Sigmoid colon (tissue), 7 donors: ENCODE measurements around the gene MRTFB. TPM values are rescaled to one million over a fixed set of nuclear protein-coding genes. Genes with fewer than 3 reads are reported as not detected.

Experiments used
- DNase-seq: peaks from one replicate; pipeline ENCODE4 v3.0.0-alpha.2; 2019
- H3K27ac ChIP-seq, 4 donors: fragments of 200-600 bp; sonication (generic); one replicate each; pipeline ENCODE4 v1.5.1; 2016 to 2019; ENCODE audit warnings: mild to moderate bottlenecking in 1 of 4
- H3K27me3 ChIP-seq, 3 donors: fragments of 200-600 bp; sonication (generic); one replicate each; pipeline ENCODE4 v1.5.1; 2019; ENCODE audit warnings: mild to moderate bottlenecking in 1 of 3
- H3K36me3 ChIP-seq, 4 donors: fragments of 200-600 bp; sonication (generic); one replicate each; pipeline ENCODE4 v1.5.1; 2016 to 2019
- H3K4me1 ChIP-seq, 4 donors: fragments of 200-600 bp; sonication (generic); one replicate each; pipeline ENCODE4 v1.5.1; 2017 to 2019
- H3K4me3 ChIP-seq, 4 donors: fragments of 200-600 bp; sonication (generic); one replicate each; pipeline ENCODE4 v1.5.1; 2017 to 2019; ENCODE audit warnings: mild to moderate bottlenecking in 2 of 4, moderate library complexity in 1 of 4
- H3K9me3 ChIP-seq, 4 donors: fragments of 200-600 bp in 3 of 4; sonication (generic) in 3 of 4; one replicate each; pipeline versions ENCODE4 v1.5.1 to v1.6.1; 2013 to 2019
- CTCF ChIP-seq, 4 experiments: fragments of 450-650 bp in 3 of 4; fragments of 200-600 bp in 1 of 4; IDR thresholded peaks; one replicate each; pipeline ENCODE4 v1.5.1; 2016 to 2019; ENCODE audit warnings: antibody characterized with exemption in 4 of 4, mild to moderate bottlenecking in 3 of 4, moderate library complexity in 2 of 4
- EP300 ChIP-seq, 4 donors: sonication (generic); formaldehyde crosslinking; IDR thresholded peaks; one replicate each; pipeline ENCODE4 v1.6.1; 2017; ENCODE audit warnings: antibody characterized with exemption in 4 of 4
- POLR2A ChIP-seq, 2 donors: fragments of 450-650 bp; IDR thresholded peaks; one replicate each; pipeline ENCODE4 v1.6.1; 2016; ENCODE audit warnings: antibody characterized with exemption in 2 of 2, mild to moderate bottlenecking in 2 of 2, moderate library complexity in 2 of 2
- POLR2AphosphoS5 ChIP-seq, 4 donors: sonication (generic); formaldehyde crosslinking; IDR thresholded peaks; one replicate each; pipeline ENCODE4 v1.6.1; 2017; ENCODE audit warnings: antibody characterized with exemption in 4 of 4
- WGBS, 2 donors: extraction: QIAGEN DNeasy Blood & Tissue Kit; methylation state at CpG; one replicate each; pipeline ENCODE4 v1.1.7; 2013; 5-methylcytosine and 5-hydroxymethylcytosine counted together
- intact Hi-C: fragments of 100-400 bp; cut with DNase I; formaldehyde crosslinking; loops from one replicate; pipeline ENCODE4 v1.15.1; 2023
- polyA plus RNA-seq, 3 donors: library from polyadenylated mRNA; stranded (reverse); fragments of 200-250 nt; gene quantifications; one replicate each; pipeline ENCODE4 v1.2.3, GENCODE V29; 2013
- total RNA-seq, 4 donors: library from RNA; depleted of rRNA; stranded (reverse); fragments of >200 nt; gene quantifications; one replicate each; pipeline ENCODE4 v1.1.0, GENCODE V29; 2016
- donor health status: healthy with polysubstance abuse.
- donor health status: Bipolar disorder and iron deficiency.
- donor health status: healthy.

Gene MRTFB
- total and polyA plus RNA-seq, 7 donors = 4.6 to 44.6 (median 23.2) TPM

- WGBS, 2 donors = 95 to 97% methylated on average over 6 of the region's 6 CpGs
- H3K4me3 ChIP-seq = peak overlapping the region in 3 of 4 donors; percentile 91 to 96 (median 95)
- no peaks in the 10 kb centered on the region for H3K9me3 ChIP-seq
- H3K27ac ChIP-seq = peak overlapping the region in 2 of 4 donors; percentile 81 to 84
- H3K36me3 ChIP-seq = no peaks in the 10 kb centered on the region
- no peaks in the 10 kb centered on the region for H3K27me3 ChIP-seq
- DNase-seq = no peak
- TF ChIP-seq EP300 (IDR thresholded peaks at IDR 0.05) (no peak), POLR2AphosphoS5 (IDR thresholded peaks at IDR 0.05) (no peak), POLR2A (IDR thresholded peaks at IDR 0.05) (no peak), CTCF (IDR thresholded peaks at IDR 0.05) (no peak)
- peaks cover 0 to 22% (median 13%) of the 10 kb centered on the region in 4 donors for H3K4me1 ChIP-seq
- intact Hi-C loops = loop anchor here (5.0 kb wide), 2 partner anchors 115 to 150 kb away; partner anchors contain the start of gene ERCC4
These were observed 1.2 kb downstream of the MRTFB start for GRCh38 chr16:14072360-14072759.

- peaks cover 0 to 36% (median 15%) of the 10 kb centered on the region in 4 donors for H3K4me1 ChIP-seq
- H3K4me3 ChIP-seq = no peak overlapping the region
- TF ChIP-seq CTCF (IDR thresholded peaks at IDR 0.05) (no peak), EP300 (IDR thresholded peaks at IDR 0.05) (no peak), POLR2A (IDR thresholded peaks at IDR 0.05) (no peak), POLR2AphosphoS5 (IDR thresholded peaks at IDR 0.05) (no peak)
These were observed 3.4 kb downstream of the MRTFB start for GRCh38 chr16:14074544-14074943.

GRCh38 chr16:14077918-14078317 lies 6.8 kb downstream of the MRTFB start:
- no peaks in the 10 kb centered on the region for H3K36me3 ChIP-seq
- H3K4me3 ChIP-seq = no peak overlapping the region
- peaks cover 0 to 22% (median 14%) of the 10 kb centered on the region in 4 donors for H3K4me1 ChIP-seq
- H3K27ac ChIP-seq = no peak overlapping the region
- TF ChIP-seq EP300 (IDR thresholded peaks at IDR 0.05) = no peak
- no peak for TF ChIP-seq CTCF (IDR thresholded peaks at IDR 0.05)
- TF ChIP-seq POLR2AphosphoS5 (IDR thresholded peaks at IDR 0.05) = no peak
- TF ChIP-seq POLR2A (IDR thresholded peaks at IDR 0.05) = no peak
- 90 to 92% methylated on average over 2 of the region's 2 CpGs for WGBS, 2 donors
- no peaks in the 10 kb centered on the region for H3K27me3 ChIP-seq
- intact Hi-C loops = no loop called here
- H3K9me3 ChIP-seq = no peaks in the 10 kb centered on the region
- DNase-seq = no peak

More at GRCh38 chr16:14074544-14074943, 3.4 kb downstream of the MRTFB start:
- Histone ChIP-seq H3K9me3 (no peaks in the 10 kb centered on the region), H3K27me3 (no peaks in the 10 kb centered on the region), H3K27ac (no peak overlapping the region), H3K36me3 (no peaks in the 10 kb centered on the region)
- no peak for DNase-seq
- WGBS, 2 donors = 24% methylated on average over 1 of the region's 1 CpG
- intact Hi-C loops = loop anchor here (5.0 kb wide), 2 partner anchors 113 to 152 kb away; partner anchors contain the start of gene ERCC4

- intact Hi-C loops = no loop called here
- H3K36me3 ChIP-seq = no peaks in the 10 kb centered on the region
- DNase-seq = no peak
- peaks cover 0 to 58% (median 56%) of the 10 kb centered on the region in 4 donors for H3K4me1 ChIP-seq
- TF ChIP-seq CTCF (IDR thresholded peaks at IDR 0.05) (no peak), EP300 (IDR thresholded peaks at IDR 0.05) (no peak), POLR2AphosphoS5 (IDR thresholded peaks at IDR 0.05) (no peak), POLR2A (IDR thresholded peaks at IDR 0.05) (no peak)
- H3K4me3 ChIP-seq = no peak overlapping the region
- no peaks in the 10 kb centered on the region for H3K9me3 ChIP-seq
- WGBS, 2 donors = 76 to 93% methylated on average over 1 of the region's 1 CpG
- no peaks in the 10 kb centered on the region for H3K27me3 ChIP-seq
- H3K27ac ChIP-seq = peak overlapping the region in 1 of 4 donors; percentile 72
These were observed 15.4 kb downstream of the MRTFB start for GRCh38 chr16:14086477-14086876.

DNA sequence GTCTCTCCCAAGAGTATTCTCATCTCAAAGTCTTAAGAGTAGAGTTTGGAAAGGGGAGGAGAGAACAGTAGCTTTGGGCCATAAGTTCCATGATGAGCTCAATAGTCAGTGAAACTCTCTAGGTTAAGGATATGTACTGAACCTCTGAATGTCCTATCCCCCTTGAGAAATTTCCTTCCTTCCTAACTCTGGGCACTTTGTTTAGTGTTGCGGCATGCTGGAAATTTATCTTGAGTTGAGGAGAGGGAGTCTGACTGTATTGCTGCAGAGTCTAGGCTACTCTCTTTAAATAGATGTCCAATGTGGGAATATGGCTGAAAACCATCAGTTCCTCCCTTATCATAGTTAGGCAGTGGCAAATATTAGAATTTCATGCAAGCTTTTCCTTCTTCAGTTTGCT lies 16.1 kb downstream of the MRTFB start:
- intact Hi-C loops = no loop called here
- no peak overlapping the region for H3K4me3 ChIP-seq
- H3K36me3 ChIP-seq = no peaks in the 10 kb centered on the region
- peaks cover 0 to 64% (median 60%) of the 10 kb centered on the region in 4 donors for H3K4me1 ChIP-seq
- no peaks in the 10 kb centered on the region for H3K27me3 ChIP-seq
- TF ChIP-seq CTCF (IDR thresholded peaks at IDR 0.05) = no peak
- no peak for TF ChIP-seq EP300 (IDR thresholded peaks at IDR 0.05)
- TF ChIP-seq POLR2A (IDR thresholded peaks at IDR 0.05) = no peak
- TF ChIP-seq POLR2AphosphoS5 (IDR thresholded peaks at IDR 0.05) = no peak
- H3K27ac ChIP-seq = peak overlapping the region in 3 of 4 donors; percentile 21 to 77 (median 72)
- 87 to 95% methylated on average over 1 of the region's 1 CpG for WGBS, 2 donors
- no peaks in the 10 kb centered on the region for H3K9me3 ChIP-seq
- no peak for DNase-seq
